ENCODE results near the gene SLC50A1.

SLC50A1 gene

GRCh38 chr1:155171836-155172731 lies 36.4 kb downstream of the SLC50A1 start:
- DNase-seq (ENCODE audit: low read depth) = no peak

- DNase-seq (ENCODE audit: low read depth) = peak; percentile 91
Measured at GRCh38 chr1:155172732-155173477, 37.3 kb downstream of the SLC50A1 start, which contains the start of gene KRTCAP2. Gene KRTCAP2, minus strand, starts transcription at chr1:155173304. Its CDS starts 80 bp downstream, at chr1:155173224.

- peak; percentile 71 for DNase-seq (ENCODE audit: low read depth)
Measured at GRCh38 chr1:155173478-155174323, 38.0 kb downstream of the SLC50A1 start, which contains the start of gene TRIM46. Gene TRIM46, plus strand, starts transcription at chr1:155173849. Its CDS starts 118 bp downstream, at chr1:155173967.

- no peak for DNase-seq (ENCODE audit: low read depth)
Measured at GRCh38 chr1:155174324-155175280, 39.0 kb downstream of the SLC50A1 start.

- no peak for DNase-seq (ENCODE audit: low read depth)
Measured at GRCh38 chr1:155175281-155175926, 39.8 kb downstream of the SLC50A1 start.

- DNase-seq (ENCODE audit: low read depth) = no peak
Measured at GRCh38 chr1:155175927-155176371, 40.3 kb downstream of the SLC50A1 start.

- DNase-seq (ENCODE audit: low read depth) = peak; percentile 76
Measured at GRCh38 chr1:155176544-155177071, 41.0 kb downstream of the SLC50A1 start.

GRCh38 chr1:155177192-155177917 lies 41.7 kb downstream of the SLC50A1 start:
- no peak for DNase-seq (ENCODE audit: low read depth)

GRCh38 chr1:155177918-155178281 lies 42.2 kb downstream of the SLC50A1 start:
- no peak for DNase-seq (ENCODE audit: low read depth)

- DNase-seq (ENCODE audit: low read depth) = no peak
Measured at GRCh38 chr1:155178441-155179111, 42.9 kb downstream of the SLC50A1 start.

GRCh38 chr1:155179112-155180031 lies 43.7 kb downstream of the SLC50A1 start:
- no peak for DNase-seq (ENCODE audit: low read depth)

- DNase-seq (ENCODE audit: low read depth) = no peak
Measured at GRCh38 chr1:155181371-155182051, 45.9 kb downstream of the SLC50A1 start.

GRCh38 chr1:155182052-155182550 lies 46.4 kb downstream of the SLC50A1 start:
- no peak for DNase-seq (ENCODE audit: low read depth)

- DNase-seq (ENCODE audit: low read depth) = no peak
Measured at GRCh38 chr1:155183775-155184221, 48.1 kb downstream of the SLC50A1 start.

GRCh38 chr1:155184351-155184811 lies 48.7 kb downstream of the SLC50A1 start:
- DNase-seq (ENCODE audit: low read depth) = no peak

All from stimulated activated CD4-positive, alpha-beta T cell treated with anti-CD3 and anti-CD28 coated beads, Interleukin-2, amount 100 ng/mL, for 4 hours (primary cell).